ENCODE measurements around the gene ST8SIA3. TPM values are rescaled to one million over a fixed set of nuclear protein-coding genes. Genes with fewer than 3 reads are reported as not detected.

ST8SIA3 gene
- total RNA-seq, 1 donor from 2014 or later, result 2.6 TPM

- Mint-ChIP-seq H3K9me3 (no peaks in the 10 kb centered on the region), H3K27ac (no peak overlapping the region), H3K36me3 (no peaks in the 10 kb centered on the region), H3K4me3 (no peak overlapping the region), H3K4me1 (ENCODE audit: unreplicated experiment) (no peaks in the 10 kb centered on the region), H3K27me3 (peaks cover 50% of the 10 kb centered on the region)
- TF ChIP-seq, protein P1, sequence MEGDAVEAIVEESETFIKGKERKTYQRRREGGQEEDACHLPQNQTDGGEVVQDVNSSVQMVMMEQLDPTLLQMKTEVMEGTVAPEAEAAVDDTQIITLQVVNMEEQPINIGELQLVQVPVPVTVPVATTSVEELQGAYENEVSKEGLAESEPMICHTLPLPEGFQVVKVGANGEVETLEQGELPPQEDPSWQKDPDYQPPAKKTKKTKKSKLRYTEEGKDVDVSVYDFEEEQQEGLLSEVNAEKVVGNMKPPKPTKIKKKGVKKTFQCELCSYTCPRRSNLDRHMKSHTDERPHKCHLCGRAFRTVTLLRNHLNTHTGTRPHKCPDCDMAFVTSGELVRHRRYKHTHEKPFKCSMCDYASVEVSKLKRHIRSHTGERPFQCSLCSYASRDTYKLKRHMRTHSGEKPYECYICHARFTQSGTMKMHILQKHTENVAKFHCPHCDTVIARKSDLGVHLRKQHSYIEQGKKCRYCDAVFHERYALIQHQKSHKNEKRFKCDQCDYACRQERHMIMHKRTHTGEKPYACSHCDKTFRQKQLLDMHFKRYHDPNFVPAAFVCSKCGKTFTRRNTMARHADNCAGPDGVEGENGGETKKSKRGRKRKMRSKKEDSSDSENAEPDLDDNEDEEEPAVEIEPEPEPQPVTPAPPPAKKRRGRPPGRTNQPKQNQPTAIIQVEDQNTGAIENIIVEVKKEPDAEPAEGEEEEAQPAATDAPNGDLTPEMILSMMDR (conservative IDR thresholded peaks at IDR 0.05), result no peak
- no peak for DNase-seq (ENCODE audit: extremely low spot score, unreplicated experiment)
Observed at GRCh38 chr18:57336343-57336742, 16.0 kb upstream of the ST8SIA3 start.

- Mint-ChIP-seq H3K27me3 (peaks cover 53% of the 10 kb centered on the region), H3K4me3 (no peak overlapping the region), H3K9me3 (no peaks in the 10 kb centered on the region), H3K36me3 (no peaks in the 10 kb centered on the region), H3K27ac (no peak overlapping the region), H3K4me1 (ENCODE audit: unreplicated experiment) (no peaks in the 10 kb centered on the region)
- DNase-seq (ENCODE audit: extremely low spot score, unreplicated experiment), result no peak
- TF ChIP-seq, protein P1 (conservative IDR thresholded peaks at IDR 0.05), result no peak
Observed at GRCh38 chr18:57337890-57338289, 14.5 kb upstream of the ST8SIA3 start.

GRCh38 chr18:57343833-57344232 is 8.5 kb upstream of the ST8SIA3 start:
- no peak overlapping the region for H3K4me3 Mint-ChIP-seq
- H3K9me3 Mint-ChIP-seq, result no peaks in the 10 kb centered on the region
- peaks cover 74% of the 10 kb centered on the region for H3K27me3 Mint-ChIP-seq
- no peaks in the 10 kb centered on the region for H3K36me3 Mint-ChIP-seq
- H3K4me1 Mint-ChIP-seq (ENCODE audit: unreplicated experiment), result no peaks in the 10 kb centered on the region
- no peak overlapping the region for H3K27ac Mint-ChIP-seq
- TF ChIP-seq, protein P1 (conservative IDR thresholded peaks at IDR 0.05), result no peak
- no peak for DNase-seq (ENCODE audit: extremely low spot score, unreplicated experiment)

DNA sequence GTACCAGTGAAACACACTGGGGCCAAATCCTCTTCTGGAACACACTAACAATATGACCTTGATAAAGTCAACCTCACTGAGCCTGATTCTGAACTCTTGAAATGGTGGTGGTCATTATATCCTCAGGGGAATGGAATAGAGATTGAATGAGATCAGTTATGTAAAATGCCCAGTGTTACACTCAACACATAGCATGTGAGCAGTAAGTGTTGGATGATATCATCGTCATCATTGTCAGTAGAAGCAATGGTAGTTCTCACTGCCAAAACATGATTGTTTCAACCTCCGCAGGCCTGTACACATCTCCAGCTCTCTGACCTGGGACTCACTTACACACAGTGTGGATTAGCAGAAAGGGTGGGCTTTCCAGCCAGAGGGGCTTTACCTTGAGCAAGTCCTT is 5.5 kb upstream of the ST8SIA3 start:
- Mint-ChIP-seq H3K27me3 (peaks cover 82% of the 10 kb centered on the region), H3K9me3 (no peaks in the 10 kb centered on the region), H3K4me3 (no peak overlapping the region), H3K36me3 (no peaks in the 10 kb centered on the region), H3K4me1 (ENCODE audit: unreplicated experiment) (no peaks in the 10 kb centered on the region), H3K27ac (no peak overlapping the region)
- no peak for DNase-seq (ENCODE audit: extremely low spot score, unreplicated experiment)
- TF ChIP-seq, protein P1 (conservative IDR thresholded peaks at IDR 0.05), result no peak

DNA sequence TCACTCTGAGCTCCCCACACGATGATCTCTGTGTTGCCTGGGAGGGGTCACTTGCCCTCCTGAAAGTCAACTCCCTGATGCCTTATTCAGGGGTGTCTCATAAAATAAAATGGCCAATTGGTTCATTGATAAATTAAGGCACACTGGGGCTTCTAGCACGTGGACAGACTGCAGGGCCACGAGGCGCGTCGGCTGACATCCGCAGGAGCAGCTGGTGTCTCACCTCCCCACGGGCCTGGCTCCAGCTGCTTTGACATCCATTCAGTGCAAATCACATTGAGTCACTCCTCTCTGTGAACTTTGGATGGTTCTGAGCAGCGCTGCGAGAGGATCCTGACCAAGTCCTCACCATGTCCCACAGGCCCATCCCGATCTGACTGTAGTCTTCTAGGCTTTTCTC is 4.6 kb upstream of the ST8SIA3 start:
- Mint-ChIP-seq H3K4me1 (ENCODE audit: unreplicated experiment) (no peaks in the 10 kb centered on the region), H3K4me3 (no peak overlapping the region), H3K27ac (no peak overlapping the region), H3K36me3 (no peaks in the 10 kb centered on the region), H3K9me3 (no peaks in the 10 kb centered on the region), H3K27me3 (peaks cover 84% of the 10 kb centered on the region)
- DNase-seq (ENCODE audit: extremely low spot score, unreplicated experiment), result no peak
- TF ChIP-seq, protein P1 (conservative IDR thresholded peaks at IDR 0.05), result no peak

- peaks cover 85% of the 10 kb centered on the region for H3K27me3 Mint-ChIP-seq
- DNase-seq (ENCODE audit: extremely low spot score, unreplicated experiment), result no peak
Observed at GRCh38 chr18:57352761-57353136, 392 bp downstream of the ST8SIA3 start.

More at GRCh38 chr18:57352761-57353136, 392 bp downstream of the ST8SIA3 start:
- Mint-ChIP-seq H3K27ac (no peak overlapping the region), H3K4me3 (peak overlapping the region; percentile 84), H3K4me1 (ENCODE audit: unreplicated experiment) (no peaks in the 10 kb centered on the region), H3K9me3 (no peaks in the 10 kb centered on the region), H3K36me3 (no peaks in the 10 kb centered on the region)
- TF ChIP-seq, protein P1 (conservative IDR thresholded peaks at IDR 0.05), result no peak
